Ramos (cell line): Measurements from ENCODE around the gene SV2C.

Source experiments
- in situ Hi-C: fragments of 300-500 bp; cut with MboI; formaldehyde crosslinking; loops from one replicate; pipeline ENCODE4 v1.14.3; 2022; ENCODE audit warnings: low sequenced_read_pairs; ENCODE audit not compliant: unreplicated experiment

Gene SV2C

GRCh38 chr5:76099286-76099702 is 16.1 kb downstream of the SV2C start:
- in situ Hi-C loops = no loop called here

GRCh38 chr5:76099756-76100155 is 16.6 kb downstream of the SV2C start:
- in situ Hi-C loops = no loop called here

GRCh38 chr5:76104027-76104426 is 20.8 kb downstream of the SV2C start:
- in situ Hi-C loops = no loop called here

GRCh38 chr5:76106149-76106548 is 23.0 kb downstream of the SV2C start:
- in situ Hi-C loops = no loop called here

GRCh38 chr5:76111477-76112174 is 28.4 kb downstream of the SV2C start:
- in situ Hi-C loops = no loop called here

GRCh38 chr5:76113103-76113502 is 29.9 kb downstream of the SV2C start:
- in situ Hi-C loops = no loop called here

GRCh38 chr5:76114179-76114851 is 31.1 kb downstream of the SV2C start:
- in situ Hi-C loops = no loop called here

- in situ Hi-C loops = no loop called here
Measured at GRCh38 chr5:76125346-76125745, 42.2 kb downstream of the SV2C start.

- in situ Hi-C loops = no loop called here
Measured at GRCh38 chr5:76125888-76126287, 42.7 kb downstream of the SV2C start.

GRCh38 chr5:76134003-76134402 is 50.8 kb downstream of the SV2C start:
- in situ Hi-C loops = no loop called here

- in situ Hi-C loops = no loop called here
Measured at GRCh38 chr5:76134646-76135045, 51.5 kb downstream of the SV2C start.

GRCh38 chr5:76137887-76138542 is 54.8 kb downstream of the SV2C start:
- in situ Hi-C loops = no loop called here

- in situ Hi-C loops = no loop called here
Measured at GRCh38 chr5:76143884-76144283, 60.7 kb downstream of the SV2C start.

GRCh38 chr5:76144513-76145274 is 61.5 kb downstream of the SV2C start:
- in situ Hi-C loops = no loop called here

GRCh38 chr5:76145945-76146344 is 62.8 kb downstream of the SV2C start:
- in situ Hi-C loops = no loop called here

GRCh38 chr5:76149636-76150035 is 66.5 kb downstream of the SV2C start:
- in situ Hi-C loops = no loop called here

GRCh38 chr5:76152161-76152560 is 69.0 kb downstream of the SV2C start:
- in situ Hi-C loops = no loop called here

- in situ Hi-C loops = no loop called here
Measured at GRCh38 chr5:76152700-76153099, 69.5 kb downstream of the SV2C start.

GRCh38 chr5:76153271-76153670 is 70.1 kb downstream of the SV2C start:
- in situ Hi-C loops = no loop called here

- in situ Hi-C loops = no loop called here
Measured at GRCh38 chr5:76154009-76154690, 71.0 kb downstream of the SV2C start.
